Testis (tissue), 2 donors: ENCODE measurements around the gene THRB.

Source experiments
- POLR2A ChIP-seq: fragments of 450-650 bp; IDR thresholded peaks from one replicate; pipeline ENCODE4 v1.6.1; 2017; ENCODE audit warnings: antibody characterized with exemption, mild to moderate bottlenecking, moderate library complexity
- TF ChIP-seq, protein P1 (sequence below), 3 experiments: fragments of 450-650 bp in 2 of 3; fragments of 200-600 bp in 1 of 3; sonication (generic) in 1 of 3; IDR thresholded peaks; one replicate each; pipeline ENCODE4 v1.5.1; 2016 to 2019; ENCODE audit warnings: antibody characterized with exemption in 3 of 3, mild to moderate bottlenecking in 2 of 3, moderate library complexity in 1 of 3

DNA sequence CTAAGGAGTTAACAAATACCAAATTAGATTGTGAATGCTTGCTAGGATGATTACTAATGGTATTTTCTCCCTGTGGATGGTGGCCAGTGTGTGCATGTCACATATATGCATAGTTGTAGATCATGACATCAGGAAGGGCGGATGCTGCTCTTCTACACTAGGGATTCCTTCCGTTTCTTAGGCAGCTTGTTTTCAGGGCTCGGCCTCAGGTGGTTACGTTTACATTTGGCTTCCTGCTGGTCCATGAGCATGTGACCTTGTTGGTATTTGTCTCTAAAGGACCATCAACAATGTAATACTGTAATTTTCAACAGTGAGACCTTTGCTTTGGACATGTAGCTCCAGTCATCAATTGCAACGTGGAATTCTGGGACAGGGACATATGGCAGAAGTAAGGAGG, 328.1 kb downstream of the THRB start:
- TF ChIP-seq, protein P1, sequence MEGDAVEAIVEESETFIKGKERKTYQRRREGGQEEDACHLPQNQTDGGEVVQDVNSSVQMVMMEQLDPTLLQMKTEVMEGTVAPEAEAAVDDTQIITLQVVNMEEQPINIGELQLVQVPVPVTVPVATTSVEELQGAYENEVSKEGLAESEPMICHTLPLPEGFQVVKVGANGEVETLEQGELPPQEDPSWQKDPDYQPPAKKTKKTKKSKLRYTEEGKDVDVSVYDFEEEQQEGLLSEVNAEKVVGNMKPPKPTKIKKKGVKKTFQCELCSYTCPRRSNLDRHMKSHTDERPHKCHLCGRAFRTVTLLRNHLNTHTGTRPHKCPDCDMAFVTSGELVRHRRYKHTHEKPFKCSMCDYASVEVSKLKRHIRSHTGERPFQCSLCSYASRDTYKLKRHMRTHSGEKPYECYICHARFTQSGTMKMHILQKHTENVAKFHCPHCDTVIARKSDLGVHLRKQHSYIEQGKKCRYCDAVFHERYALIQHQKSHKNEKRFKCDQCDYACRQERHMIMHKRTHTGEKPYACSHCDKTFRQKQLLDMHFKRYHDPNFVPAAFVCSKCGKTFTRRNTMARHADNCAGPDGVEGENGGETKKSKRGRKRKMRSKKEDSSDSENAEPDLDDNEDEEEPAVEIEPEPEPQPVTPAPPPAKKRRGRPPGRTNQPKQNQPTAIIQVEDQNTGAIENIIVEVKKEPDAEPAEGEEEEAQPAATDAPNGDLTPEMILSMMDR (IDR thresholded peaks at IDR 0.05) = no peak
- TF ChIP-seq POLR2A = no peak
